Erythroblast (primary cell): Measurements from ENCODE around the gene TSPEAR.
A peak's percentile ranks its signal among the peaks of the same experiment; 100 is the strongest.

ENCODE experiments used
- DNase-seq, 2 experiments: peaks; one replicate each; lab custom pipeline; 2025; lab: John Stamatoyannopoulos, UW
- GATA1 ChIP-seq: IDR thresholded peaks from 2 replicates; pipeline ENCODE4 v1.6.1; 2011; ENCODE audit warnings: low read depth, mild to moderate bottlenecking, control low read depth, low read length, moderate library complexity
- POLR2A ChIP-seq: IDR thresholded peaks from 2 replicates; pipeline ENCODE4 v1.6.1; 2011; ENCODE audit warnings: mild to moderate bottlenecking, low read length

Gene TSPEAR

GRCh38 chr21:44751186-44751798 is 39.9 kb upstream of the TSPEAR start:
- DNase-seq: no peak
- TF ChIP-seq GATA1 (no peak), POLR2A (no peak)

DNA sequence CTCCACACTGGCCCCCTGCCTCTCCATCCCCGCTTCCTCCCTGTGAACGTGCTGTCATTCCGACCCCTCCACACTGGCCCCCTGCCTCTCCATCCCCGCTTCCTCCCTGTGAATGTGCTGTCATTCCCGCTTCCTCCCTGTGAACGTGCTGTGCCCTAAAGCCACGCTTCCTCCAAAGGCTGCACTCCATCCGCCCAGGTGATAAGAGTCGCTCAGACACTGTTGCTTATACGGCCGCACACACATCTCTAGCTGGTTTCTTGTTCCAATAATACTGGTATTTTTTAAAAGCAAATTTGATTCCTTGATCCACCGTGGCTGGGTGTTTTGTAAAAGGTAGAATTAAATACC is 39.3 kb upstream of the TSPEAR start:
- TF ChIP-seq POLR2A (no peak), GATA1 (no peak)
- DNase-seq: no peak

DNA sequence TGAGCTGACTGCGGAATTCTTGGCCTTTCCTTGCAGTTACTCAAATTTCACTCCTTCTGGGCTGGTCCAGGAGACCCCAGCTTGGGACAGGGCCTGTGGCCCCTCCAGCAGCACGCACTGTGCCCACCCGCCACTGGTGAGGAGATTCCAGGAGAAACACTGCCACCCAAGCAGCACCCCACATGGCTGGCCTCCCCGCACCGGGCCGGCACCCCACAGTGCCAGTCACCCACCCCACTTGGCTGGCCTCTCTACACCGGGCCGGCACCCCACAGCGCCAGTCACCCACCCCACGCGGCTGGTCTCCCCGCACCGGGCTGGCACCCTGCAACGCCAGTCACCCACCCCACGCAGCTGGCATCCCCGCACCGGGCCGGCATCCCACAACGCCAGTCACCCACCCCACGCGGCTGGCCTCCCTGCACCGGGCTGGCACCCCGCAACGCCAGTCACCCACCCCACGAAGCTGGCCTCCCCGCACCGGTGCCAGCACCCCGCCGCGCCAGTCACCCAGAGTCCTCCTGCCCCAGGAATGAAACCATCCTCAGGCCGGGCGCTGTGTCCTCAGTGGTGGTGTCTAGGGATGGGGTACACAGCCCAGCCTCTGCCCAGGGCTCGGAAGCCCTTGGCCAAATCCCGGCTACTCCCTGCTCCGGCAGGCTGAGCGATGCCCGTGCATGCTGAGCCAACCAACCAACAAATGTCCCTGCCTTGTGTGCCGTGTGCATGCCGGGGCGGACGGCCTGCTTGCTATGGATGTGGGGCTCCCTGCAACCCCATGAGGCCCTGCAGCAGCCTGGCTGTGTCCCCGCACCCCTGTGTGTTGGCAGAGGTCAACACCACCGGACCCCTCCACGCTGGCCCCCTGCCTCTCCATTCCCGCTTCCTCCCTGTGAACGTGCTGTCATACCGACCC is 38.6 kb upstream of the TSPEAR start:
- no peak for DNase-seq
- no peak for TF ChIP-seq POLR2A
- no peak for TF ChIP-seq GATA1

- TF ChIP-seq GATA1 (no peak), POLR2A (no peak)
- DNase-seq: no peak
Observed at GRCh38 chr21:44749116-44749758, 37.9 kb upstream of the TSPEAR start.

DNA sequence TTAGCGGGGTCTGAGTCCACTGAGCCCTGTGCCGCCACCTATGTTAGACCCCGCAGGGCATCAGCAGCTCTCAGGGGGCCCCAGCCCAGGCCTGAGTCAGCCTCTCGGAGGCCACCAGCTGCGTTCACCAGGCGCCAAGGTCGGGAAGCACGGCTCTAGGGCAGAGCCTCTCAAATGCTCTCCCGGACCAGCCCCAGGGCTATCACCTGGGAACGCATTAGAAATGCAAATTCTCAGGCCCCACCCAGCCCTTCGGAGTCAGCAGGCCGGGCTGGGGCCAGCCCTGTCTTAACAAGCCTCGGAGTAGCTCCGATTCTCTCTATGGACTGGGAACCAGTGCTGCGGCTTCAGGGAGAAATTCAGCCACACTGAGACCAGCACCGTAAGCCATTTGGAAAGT is 37.2 kb upstream of the TSPEAR start:
- no peak for DNase-seq
- TF ChIP-seq POLR2A (no peak), GATA1 (no peak)

GRCh38 chr21:44742418-44743153 is 31.2 kb upstream of the TSPEAR start:
- DNase-seq: peak in 1 of 2 experiments; percentile 14
- TF ChIP-seq GATA1 (no peak), POLR2A (no peak)

GRCh38 chr21:44741921-44742320 is 30.5 kb upstream of the TSPEAR start:
- no peak for DNase-seq
- TF ChIP-seq POLR2A: no peak

- no peak for DNase-seq
- TF ChIP-seq POLR2A (no peak), GATA1 (no peak)
Observed at GRCh38 chr21:44740742-44741141, 29.4 kb upstream of the TSPEAR start.

GRCh38 chr21:44739316-44739715 is 27.9 kb upstream of the TSPEAR start:
- DNase-seq: no peak
- TF ChIP-seq GATA1 (no peak), POLR2A (no peak)

DNA sequence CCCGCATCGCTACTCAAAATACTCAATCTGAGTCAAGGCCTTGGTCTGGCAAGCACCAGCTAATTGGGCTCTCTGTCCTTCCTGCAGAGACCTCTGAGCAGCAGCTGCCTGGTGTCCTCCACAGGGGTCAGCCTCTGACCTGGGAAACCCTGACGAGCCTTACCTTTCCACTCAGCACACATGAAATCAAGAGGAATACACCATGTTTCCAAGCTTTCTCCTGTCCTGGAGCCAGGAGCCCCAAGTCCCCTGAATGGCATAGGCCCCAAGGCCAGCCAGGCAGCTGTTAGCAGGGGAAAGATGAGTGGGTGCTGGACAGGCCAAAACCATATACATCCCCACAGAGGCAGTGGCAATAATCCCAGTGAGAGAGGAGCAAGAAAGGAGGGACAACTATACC is 27.2 kb upstream of the TSPEAR start:
- TF ChIP-seq POLR2A: no peak
- TF ChIP-seq GATA1: no peak
- DNase-seq: no peak

DNA sequence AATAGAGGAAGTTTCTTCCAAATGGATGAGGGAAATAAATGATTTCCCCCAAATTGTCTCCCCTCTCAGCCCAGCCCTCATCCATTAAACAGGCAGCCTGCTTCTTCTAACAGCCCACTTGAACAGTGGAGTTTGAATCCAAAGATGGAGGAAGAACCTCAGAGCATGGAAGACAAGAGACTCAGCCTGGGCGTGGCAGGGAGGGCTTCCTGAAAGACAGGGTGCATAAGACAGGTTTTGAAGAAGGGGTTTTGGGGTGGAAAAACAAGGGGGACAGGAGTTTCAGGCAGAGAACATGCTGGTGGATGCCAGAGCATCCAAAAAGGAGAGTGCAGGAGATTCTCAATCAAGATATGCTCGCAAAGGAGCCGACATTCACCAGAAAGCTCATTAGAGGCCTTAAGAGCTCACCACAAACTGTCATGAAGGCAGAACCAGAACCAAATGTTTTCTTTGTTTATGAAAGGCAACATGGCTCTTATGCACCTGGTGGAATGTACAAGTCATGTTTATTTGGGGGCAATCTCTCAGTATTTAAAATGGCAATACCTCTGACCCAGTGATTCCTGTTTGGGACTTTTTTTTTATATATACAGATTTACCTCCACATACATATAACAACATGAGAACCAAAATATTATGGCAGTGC is 26.5 kb upstream of the TSPEAR start:
- DNase-seq: no peak
- TF ChIP-seq POLR2A (no peak), GATA1 (no peak)

GRCh38 chr21:44736291-44737004 is 25.1 kb upstream of the TSPEAR start:
- no peak for DNase-seq
- TF ChIP-seq GATA1 (no peak), POLR2A (no peak)

GRCh38 chr21:44735821-44736220 is 24.4 kb upstream of the TSPEAR start:
- TF ChIP-seq POLR2A: no peak
- TF ChIP-seq GATA1: no peak
- DNase-seq: no peak
